HG02798 (cell line): ENCODE measurements around the gene FCAMR.

Source experiments
- ATAC-seq: cut with Tn5 transposase; IDR thresholded peaks from one replicate; pipeline ENCODE4 v1.9.1; 2021; ENCODE audit warnings: mild to moderate bottlenecking; ENCODE audit not compliant: unreplicated experiment, poor library complexity

FCAMR gene

DNA sequence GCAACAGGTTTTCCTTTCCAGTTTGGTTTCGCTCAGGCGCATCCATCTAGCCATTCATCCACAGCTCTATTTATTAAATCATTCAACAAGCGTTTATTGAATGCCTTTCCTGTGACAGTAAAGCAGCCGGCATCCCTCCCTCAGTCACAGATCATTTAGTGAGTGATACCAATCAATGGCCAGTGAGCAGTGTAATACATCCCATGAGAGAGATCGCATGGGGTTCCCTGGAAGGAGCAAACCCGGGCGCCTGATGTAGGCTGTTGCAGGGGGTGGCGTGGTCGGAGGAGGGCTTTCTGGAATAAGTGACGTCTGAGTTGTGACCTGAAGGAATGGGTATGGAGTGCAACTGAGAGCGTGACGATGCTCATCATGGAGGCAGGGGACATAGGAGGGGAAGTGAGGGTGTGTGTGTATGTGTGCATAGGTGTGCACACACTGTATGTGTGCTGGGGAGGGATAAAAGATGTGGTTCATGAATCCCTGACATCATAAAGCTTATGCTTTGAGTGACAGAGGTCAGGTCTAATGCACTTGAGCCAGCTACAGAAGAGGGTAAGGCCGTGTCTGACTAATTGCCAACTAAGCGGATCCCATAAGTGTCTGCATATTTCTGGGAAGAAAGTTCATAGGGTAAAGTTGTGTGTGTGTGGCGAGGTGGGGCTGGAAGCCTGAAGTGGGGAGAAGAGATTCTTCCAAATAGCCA, 55.1 kb downstream of the FCAMR start:
- no peak for ATAC-seq

GRCh38 chr1:206913766-206914537, 56.3 kb downstream of the FCAMR start:
- ATAC-seq, result no peak

GRCh38 chr1:206912445-206913095, 57.7 kb downstream of the FCAMR start:
- ATAC-seq, result peak; percentile 64

DNA sequence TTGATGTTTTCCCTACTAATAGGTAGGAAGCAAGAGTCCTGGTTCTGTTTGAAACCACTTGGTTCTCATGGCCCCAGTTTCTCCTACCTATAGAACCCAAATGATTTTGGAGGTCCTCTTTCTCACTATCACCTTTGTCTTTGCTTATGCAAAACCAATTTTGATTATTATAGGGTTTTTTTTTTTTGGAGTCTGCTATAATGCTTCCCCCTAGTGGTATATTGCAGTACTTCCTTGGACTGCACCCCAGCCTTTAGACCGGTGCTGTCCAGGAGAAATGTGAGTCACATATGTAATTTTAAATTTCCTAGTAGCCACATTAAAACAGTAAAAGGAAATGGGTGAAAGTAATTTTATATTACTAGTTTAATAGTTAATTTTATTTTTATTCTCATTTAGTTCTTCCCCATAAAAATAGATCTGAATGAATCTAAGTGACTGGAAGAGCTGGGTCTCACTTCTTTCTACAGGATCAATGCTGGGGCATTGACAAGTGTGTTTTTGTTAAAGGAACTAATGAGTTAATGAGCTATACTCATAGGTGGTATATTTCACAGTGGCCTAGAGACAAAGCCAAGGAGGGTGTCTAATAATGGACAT, 59.1 kb downstream of the FCAMR start:
- no peak for ATAC-seq

DNA sequence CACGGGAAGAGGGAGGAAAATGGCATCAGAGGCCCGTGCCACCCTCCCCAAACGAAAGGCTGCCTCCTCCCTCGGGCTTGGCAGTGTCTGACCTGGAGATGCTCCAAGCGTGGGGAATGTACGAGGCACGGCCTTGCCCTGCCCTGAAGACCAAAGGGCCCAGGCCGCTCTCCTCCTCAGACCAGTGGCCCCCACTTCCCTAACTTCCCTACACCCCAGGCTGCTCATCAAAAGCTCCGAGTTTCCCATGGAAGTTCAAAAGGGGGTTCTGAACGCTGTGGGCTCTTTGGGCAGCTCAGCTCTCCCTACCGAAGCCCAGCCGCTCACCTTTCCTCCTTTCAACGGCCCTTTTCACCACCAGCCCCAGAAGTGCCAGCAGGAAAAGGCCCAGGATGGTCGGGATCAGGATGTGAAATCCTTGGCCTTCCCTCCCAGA, 60.4 kb downstream of the FCAMR start:
- ATAC-seq, result no peak

- ATAC-seq, result no peak
Observed at GRCh38 chr1:206909161-206909882, 60.9 kb downstream of the FCAMR start.

DNA sequence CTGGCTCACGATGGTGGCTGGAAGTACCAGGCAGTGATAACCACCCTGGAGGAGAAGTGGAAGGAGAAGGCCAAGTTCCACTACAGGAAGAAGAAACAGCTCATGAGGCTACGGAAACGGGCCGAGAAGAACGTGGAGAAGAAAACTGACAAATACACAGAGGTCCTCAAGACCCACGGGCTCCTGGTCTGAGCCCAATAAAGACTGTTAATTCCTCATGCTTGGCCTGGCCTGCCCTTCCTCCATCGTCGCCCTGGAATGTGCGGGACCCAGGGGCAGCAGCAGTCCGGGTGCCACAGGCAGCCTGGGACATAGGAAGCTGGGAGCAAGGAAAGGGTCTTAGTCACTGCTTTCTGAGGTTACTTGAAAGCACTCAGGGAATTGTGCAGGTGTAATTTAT, 62.2 kb downstream of the FCAMR start:
- no peak for ATAC-seq
